Stimulated activated CD8-positive, alpha-beta memory T cell treated with anti-CD3 and anti-CD28 coated beads, Interleukin-2, amount 100 ng/mL, for 48 hours (primary cell): ENCODE data around the gene SLAMF6.

Experiments used
- DNase-seq, 2 donors: peaks; one replicate each; pipeline ENCODE4 v3.0.0-alpha.2; 2020; ENCODE audit warnings: low read depth in 2 of 2

Gene SLAMF6

GRCh38 chr1:160467576-160467975 lies 55.5 kb downstream of the SLAMF6 start:
- no peak for DNase-seq

DNA sequence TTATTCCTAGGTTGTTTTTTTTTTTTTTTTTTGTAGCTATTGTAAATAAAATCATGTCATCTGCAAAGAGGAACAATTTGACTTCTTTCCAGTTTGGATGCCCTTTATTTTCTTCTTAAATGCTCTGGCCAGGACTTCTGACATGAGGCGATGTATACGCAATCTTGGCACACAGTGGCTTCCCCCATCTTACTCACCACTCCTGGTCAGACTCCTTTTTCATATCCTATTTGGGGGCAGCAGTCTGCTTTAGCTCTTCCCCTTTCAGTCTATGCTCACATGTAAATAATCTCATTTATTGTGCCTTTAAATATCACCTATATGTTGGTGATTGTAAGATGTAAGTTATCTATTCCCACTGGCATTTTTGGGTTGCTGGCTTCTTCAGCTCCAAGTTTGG lies 56.1 kb downstream of the SLAMF6 start:
- DNase-seq, result no peak

GRCh38 chr1:160465123-160465522 lies 57.9 kb downstream of the SLAMF6 start:
- DNase-seq, result no peak

- no peak for DNase-seq
These were observed 62.3 kb downstream of the SLAMF6 start for GRCh38 chr1:160460683-160461287.

DNA sequence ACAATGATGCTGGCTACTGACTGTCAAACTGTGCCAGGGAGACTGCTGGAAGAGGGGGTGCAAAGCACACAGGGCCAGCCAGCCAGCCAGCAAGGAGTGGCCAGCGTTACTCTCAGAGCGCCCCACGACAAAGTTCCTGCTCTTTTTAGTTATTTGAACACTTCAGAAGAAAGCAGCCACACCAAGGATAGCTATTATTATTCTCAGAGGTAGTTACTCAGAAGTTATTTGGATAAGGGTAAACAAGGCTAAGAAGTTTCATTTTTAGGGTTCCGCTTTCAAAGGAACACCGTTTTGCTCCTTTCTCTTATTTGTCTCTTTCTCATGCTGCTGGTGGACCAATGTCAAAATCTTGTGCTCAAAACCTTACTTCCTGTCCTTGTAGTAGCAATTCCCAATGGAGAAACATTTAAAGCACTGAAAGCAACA lies 62.8 kb downstream of the SLAMF6 start:
- DNase-seq, result no peak

- DNase-seq, result no peak
These were observed 63.4 kb downstream of the SLAMF6 start for GRCh38 chr1:160459687-160460086.

DNA sequence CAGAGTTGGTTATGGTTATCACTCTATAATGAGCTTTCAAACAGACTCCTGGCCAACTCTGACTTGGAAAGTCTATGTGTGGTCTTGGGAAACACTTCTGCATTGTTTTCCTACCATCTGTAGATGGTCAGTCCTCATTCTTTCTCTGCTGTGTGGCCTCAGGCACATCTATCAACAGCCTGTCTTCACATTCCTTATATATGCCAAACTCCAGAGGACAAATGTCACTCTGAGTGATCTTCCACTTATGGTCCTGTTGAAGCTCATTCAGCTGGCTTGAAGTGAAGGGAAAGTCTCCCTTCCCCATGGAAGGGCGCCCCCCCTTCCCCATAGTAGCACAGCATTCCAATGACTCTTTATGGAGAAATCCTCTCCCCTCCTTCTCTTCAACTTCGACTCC lies 64.0 kb downstream of the SLAMF6 start:
- no peak for DNase-seq

DNA sequence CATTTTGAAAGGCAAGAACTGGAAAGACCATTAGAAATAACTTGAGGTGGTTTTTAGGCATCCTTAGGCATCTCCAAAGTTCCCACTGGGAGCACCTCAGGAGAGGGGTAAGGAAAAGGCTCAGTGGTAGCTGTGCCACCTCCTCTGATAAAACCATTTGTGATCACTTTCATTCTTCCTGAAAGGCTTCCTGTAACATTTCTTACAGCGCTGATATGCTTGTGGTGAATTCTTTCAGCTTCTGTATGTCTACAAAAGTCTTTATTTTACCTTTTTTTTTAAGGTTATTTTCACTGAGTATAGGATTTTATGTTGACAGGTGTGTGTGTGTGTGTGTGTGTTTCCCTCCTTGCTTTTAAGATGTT lies 67.9 kb downstream of the SLAMF6 start:
- DNase-seq, result no peak

- no peak for DNase-seq
These were observed 68.5 kb downstream of the SLAMF6 start for GRCh38 chr1:160454371-160455152.

DNA sequence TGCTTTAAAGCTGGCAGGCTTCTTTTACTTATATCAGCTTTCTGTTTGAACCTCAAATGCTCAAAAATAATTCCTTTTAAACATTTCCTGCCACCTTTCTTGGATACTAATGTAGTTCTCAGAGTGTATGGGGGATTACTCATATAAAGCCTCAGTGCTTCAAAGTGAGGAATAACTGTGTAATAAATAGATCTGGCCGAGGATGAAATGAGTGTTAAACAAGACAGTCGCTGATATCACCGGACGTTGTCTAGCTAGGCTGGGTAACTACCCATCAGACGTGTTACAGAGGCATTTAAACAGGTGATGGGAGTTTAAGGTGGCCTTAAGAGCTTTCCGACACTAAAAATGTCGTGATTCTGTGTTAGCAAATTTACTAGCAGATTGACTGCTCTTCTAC lies 69.6 kb downstream of the SLAMF6 start:
- DNase-seq, result no peak

- DNase-seq, result no peak
These were observed 71.2 kb downstream of the SLAMF6 start for GRCh38 chr1:160451859-160452232.

- no peak for DNase-seq
These were observed 71.8 kb downstream of the SLAMF6 start for GRCh38 chr1:160451119-160451858.

GRCh38 chr1:160449494-160449893 lies 73.6 kb downstream of the SLAMF6 start:
- DNase-seq, result no peak

DNA sequence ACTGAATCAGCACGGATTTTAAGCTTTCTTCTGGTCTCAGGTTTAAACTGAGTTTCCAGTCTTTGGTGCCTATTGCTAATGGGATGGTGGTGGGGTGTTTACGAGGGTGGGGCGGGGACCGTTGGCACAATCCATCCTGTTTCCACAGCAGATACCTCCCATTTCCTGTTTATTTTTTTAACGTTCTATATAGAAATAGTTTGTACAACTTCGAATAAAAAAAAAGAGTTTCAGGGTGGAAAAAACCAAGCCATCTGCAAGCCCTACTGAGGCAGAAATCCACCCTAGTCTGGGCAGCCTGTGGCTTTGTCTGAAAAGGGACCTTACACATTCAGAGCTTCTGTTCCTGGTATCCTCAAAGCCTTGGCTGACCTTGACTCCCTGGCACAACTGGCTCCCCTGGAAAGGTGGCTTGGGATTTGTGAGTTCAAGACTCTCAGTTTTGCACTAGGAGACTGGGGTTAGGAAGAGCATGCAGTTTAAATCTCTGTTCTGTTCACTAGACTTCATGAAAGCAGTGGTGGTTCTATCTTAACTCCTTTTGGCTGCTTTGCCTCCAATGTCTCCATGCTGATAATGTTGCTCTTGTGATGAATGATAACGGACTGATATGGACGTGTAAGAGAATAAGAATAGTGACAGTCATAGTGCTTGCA lies 76.0 kb downstream of the SLAMF6 start:
- DNase-seq, result no peak

- DNase-seq, result no peak
These were observed 83.3 kb downstream of the SLAMF6 start for GRCh38 chr1:160439718-160440117.

DNA sequence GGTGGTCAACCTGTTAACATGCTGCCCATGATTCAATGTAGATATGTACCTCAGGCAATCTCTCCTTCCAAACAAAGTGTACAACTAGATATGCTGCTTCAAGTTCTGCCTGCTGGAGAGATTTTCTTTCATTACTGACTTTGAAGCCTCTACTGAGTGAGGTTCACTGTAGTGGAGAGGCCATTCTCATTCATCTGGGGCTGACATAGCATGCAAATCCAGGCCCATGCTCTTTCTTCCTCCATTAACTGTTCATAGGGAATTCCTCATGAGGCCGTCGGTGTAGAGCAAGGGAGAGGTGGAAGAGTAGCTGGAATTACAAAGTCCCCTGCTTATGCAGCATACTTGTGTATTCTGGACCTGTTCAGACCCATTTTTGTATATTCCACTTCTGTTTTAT lies 84.1 kb downstream of the SLAMF6 start:
- DNase-seq, result no peak

GRCh38 chr1:160438317-160438918 lies 84.6 kb downstream of the SLAMF6 start:
- DNase-seq, result no peak

DNA sequence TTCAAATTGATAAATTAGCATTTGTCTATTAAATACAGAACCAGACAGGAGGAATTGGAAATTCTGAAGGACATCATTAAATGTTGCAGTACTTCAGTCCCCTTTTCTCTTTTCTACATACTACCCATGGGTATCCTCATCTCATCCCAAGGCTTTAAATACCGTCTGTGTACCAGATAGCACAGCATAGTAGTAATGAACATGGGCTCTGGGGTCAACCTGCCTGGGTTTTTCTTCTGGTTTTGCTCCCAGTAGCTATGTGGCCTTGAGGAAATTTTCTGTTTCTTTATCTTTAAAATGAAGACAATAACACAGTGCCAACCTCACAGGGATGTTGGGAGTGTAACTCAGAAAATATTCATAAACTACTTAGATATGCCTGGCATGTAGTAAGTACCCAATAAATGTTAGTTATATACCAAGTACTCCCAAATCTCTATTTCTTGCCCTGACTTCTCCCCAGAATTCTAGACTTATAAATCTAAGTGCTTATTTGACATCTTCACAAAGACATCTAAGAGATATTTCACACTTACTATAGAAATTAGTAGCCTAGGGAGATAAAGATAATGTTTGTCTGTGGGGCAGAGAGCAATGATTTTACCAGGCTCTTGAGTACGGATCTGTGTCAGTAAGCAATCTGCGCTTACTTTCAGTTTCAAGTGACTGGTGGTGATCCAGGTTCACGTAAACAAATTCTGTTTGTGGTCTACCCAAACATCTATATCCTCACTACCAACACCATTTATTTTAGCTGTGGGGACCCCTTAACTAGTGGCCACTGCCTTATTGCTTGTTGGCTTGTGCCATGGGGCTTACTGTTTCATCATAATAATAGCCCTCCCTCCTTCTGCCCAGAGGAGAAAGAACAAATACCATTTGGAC lies 85.4 kb downstream of the SLAMF6 start:
- no peak for DNase-seq

GRCh38 chr1:160436966-160437365 lies 86.1 kb downstream of the SLAMF6 start:
- no peak for DNase-seq
